A549 (cell line): Measurements from ENCODE around the gene LGALS4.

Experiments
- CEBPB ChIP-seq, 2 experiments: fragments of >200 bp in 1 of 2; sonication (Bioruptor Twin) in 1 of 2; formaldehyde crosslinking in 1 of 2; IDR thresholded peaks; 2 replicates each; pipeline ENCODE4 v1.6.1; 2012 to 2016
- CHD2 ChIP-seq: fragments of 150-350 bp; IDR thresholded peaks from 2 replicates; pipeline ENCODE4 v1.6.1; 2014; ENCODE audit warnings: low read length; ENCODE audit not compliant: partially characterized antibody
- CTCF ChIP-seq: fragments of >200 bp; sonication (Bioruptor Twin); formaldehyde crosslinking; IDR thresholded peaks from 3 replicates; pipeline ENCODE4 v1.5.1; 2016
- EHMT2 ChIP-seq: fragments of 200-600 bp; sonication (generic); IDR thresholded peaks from 2 replicates; pipeline ENCODE4 v1.6.1; 2016; ENCODE audit warnings: antibody characterized with exemption, low read depth, mild to moderate bottlenecking, moderate library complexity
- ELK1 ChIP-seq: fragments of 150-350 bp; IDR thresholded peaks from 2 replicates; pipeline ENCODE4 v1.6.1; 2014; ENCODE audit warnings: low read depth, mild to moderate bottlenecking, low read length
- EP300 ChIP-seq, 2 experiments: fragments of >200 bp; sonication (Bioruptor Twin); formaldehyde crosslinking; IDR thresholded peaks; 2 replicates in 1 of 2; 3 replicates in 1 of 2; pipeline ENCODE4 v1.6.1; 2016 to 2017
- FOSL2 ChIP-seq, 2 experiments: fragments of 450-650 bp in 1 of 2; fragments of >200 bp in 1 of 2; sonication (Bioruptor Twin) in 1 of 2; formaldehyde crosslinking; IDR thresholded peaks; 2 replicates each; pipeline versions ENCODE4 v1.5.0 to v1.6.1; 2016 to 2020; ENCODE audit warnings: mild to moderate bottlenecking in 1 of 2, moderate library complexity in 1 of 2
- HDAC2 ChIP-seq: fragments of 200-600 bp; sonication (generic); IDR thresholded peaks from 2 replicates; pipeline ENCODE4 v1.6.1; 2016
- JUN ChIP-seq, 2 experiments: fragments of >200 bp; sonication (Bioruptor Twin); formaldehyde crosslinking; IDR thresholded peaks; 2 replicates in 1 of 2; 3 replicates in 1 of 2; pipeline ENCODE4 v1.6.1; 2016 to 2017
- POLR2A ChIP-seq: IDR thresholded peaks from 2 replicates; pipeline ENCODE4 v1.6.1; 2012; ENCODE audit warnings: mild to moderate bottlenecking, low read length
- SMC3 ChIP-seq: fragments of >200 bp; sonication (Bioruptor Twin); formaldehyde crosslinking; IDR thresholded peaks from 3 replicates; pipeline ENCODE4 v1.6.1; 2018; ENCODE audit warnings: inconsistent platforms
- TF ChIP-seq, protein P1 (sequence below): IDR thresholded peaks from 2 replicates; pipeline ENCODE4 v1.6.1; 2012; ENCODE audit warnings: low read depth, borderline replicate concordance
- TF ChIP-seq, protein P2 (sequence below): fragments of 200-600 bp; sonication (generic); IDR thresholded peaks from 2 replicates; pipeline ENCODE4 v1.6.1; 2016; ENCODE audit warnings: antibody characterized with exemption, mild to moderate bottlenecking, moderate library complexity

DNA sequence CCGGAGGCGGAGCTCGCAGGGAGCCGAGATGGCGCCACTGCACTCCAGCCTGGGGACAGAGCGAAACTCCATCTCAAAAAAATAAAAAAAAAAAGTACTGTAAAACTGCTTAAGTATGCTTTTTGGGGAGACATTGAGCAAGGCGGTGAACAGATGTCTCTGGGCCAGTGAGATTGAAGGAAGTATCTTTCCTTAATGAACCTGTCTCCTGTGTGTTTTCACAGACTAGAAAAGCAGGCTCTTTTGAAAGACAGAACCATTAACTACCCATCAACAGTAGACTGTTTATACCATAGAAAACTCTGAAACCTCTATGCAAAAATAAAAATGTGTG is 20.3 kb upstream of the LGALS4 start:
- TF ChIP-seq CHD2, result no peak
- TF ChIP-seq CTCF, result no peak
- TF ChIP-seq ELK1, result no peak
- TF ChIP-seq, protein P1, sequence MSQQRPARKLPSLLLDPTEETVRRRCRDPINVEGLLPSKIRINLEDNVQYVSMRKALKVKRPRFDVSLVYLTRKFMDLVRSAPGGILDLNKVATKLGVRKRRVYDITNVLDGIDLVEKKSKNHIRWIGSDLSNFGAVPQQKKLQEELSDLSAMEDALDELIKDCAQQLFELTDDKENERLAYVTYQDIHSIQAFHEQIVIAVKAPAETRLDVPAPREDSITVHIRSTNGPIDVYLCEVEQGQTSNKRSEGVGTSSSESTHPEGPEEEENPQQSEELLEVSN, result no peak
- TF ChIP-seq EP300 (IDR thresholded peaks at IDR 0.05), result no peak
- no peak for TF ChIP-seq EHMT2
- no peak for TF ChIP-seq CEBPB (IDR thresholded peaks at IDR 0.05)
- no peak for TF ChIP-seq SMC3
- TF ChIP-seq JUN (IDR thresholded peaks at IDR 0.05), result no peak
- TF ChIP-seq, protein P2, sequence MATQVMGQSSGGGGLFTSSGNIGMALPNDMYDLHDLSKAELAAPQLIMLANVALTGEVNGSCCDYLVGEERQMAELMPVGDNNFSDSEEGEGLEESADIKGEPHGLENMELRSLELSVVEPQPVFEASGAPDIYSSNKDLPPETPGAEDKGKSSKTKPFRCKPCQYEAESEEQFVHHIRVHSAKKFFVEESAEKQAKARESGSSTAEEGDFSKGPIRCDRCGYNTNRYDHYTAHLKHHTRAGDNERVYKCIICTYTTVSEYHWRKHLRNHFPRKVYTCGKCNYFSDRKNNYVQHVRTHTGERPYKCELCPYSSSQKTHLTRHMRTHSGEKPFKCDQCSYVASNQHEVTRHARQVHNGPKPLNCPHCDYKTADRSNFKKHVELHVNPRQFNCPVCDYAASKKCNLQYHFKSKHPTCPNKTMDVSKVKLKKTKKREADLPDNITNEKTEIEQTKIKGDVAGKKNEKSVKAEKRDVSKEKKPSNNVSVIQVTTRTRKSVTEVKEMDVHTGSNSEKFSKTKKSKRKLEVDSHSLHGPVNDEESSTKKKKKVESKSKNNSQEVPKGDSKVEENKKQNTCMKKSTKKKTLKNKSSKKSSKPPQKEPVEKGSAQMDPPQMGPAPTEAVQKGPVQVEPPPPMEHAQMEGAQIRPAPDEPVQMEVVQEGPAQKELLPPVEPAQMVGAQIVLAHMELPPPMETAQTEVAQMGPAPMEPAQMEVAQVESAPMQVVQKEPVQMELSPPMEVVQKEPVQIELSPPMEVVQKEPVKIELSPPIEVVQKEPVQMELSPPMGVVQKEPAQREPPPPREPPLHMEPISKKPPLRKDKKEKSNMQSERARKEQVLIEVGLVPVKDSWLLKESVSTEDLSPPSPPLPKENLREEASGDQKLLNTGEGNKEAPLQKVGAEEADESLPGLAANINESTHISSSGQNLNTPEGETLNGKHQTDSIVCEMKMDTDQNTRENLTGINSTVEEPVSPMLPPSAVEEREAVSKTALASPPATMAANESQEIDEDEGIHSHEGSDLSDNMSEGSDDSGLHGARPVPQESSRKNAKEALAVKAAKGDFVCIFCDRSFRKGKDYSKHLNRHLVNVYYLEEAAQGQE, result no peak
- no peak for TF ChIP-seq POLR2A
- no peak for TF ChIP-seq FOSL2 (IDR thresholded peaks at IDR 0.05)
- no peak for TF ChIP-seq FOSL2 (CRISPR knock-in tag; IDR thresholded peaks at IDR 0.05)
- no peak for TF ChIP-seq HDAC2
